HuH-7 (cell line): ENCODE results near the gene SPACA6.

Source experiments
- DNase-seq: peaks from one replicate; pipeline ENCODE4 v3.0.0; 2011; ENCODE audit warnings: low spot score

Gene SPACA6

GRCh38 chr19:51703575-51704515, 10.7 kb downstream of the SPACA6 start:
- DNase-seq: no peak

- no peak for DNase-seq
Observed at GRCh38 chr19:51704626-51705025, 11.5 kb downstream of the SPACA6 start.

GRCh38 chr19:51706296-51706695, 13.2 kb downstream of the SPACA6 start:
- DNase-seq: no peak

- DNase-seq: no peak
Observed at GRCh38 chr19:51706885-51707284, 13.8 kb downstream of the SPACA6 start.

- no peak for DNase-seq
Observed at GRCh38 chr19:51708811-51709210, 15.7 kb downstream of the SPACA6 start.

- DNase-seq: no peak
Observed at GRCh38 chr19:51709575-51709974, 16.4 kb downstream of the SPACA6 start.

GRCh38 chr19:51710163-51710562, 17.0 kb downstream of the SPACA6 start:
- no peak for DNase-seq

GRCh38 chr19:51711702-51712101, 18.6 kb downstream of the SPACA6 start:
- no peak for DNase-seq

GRCh38 chr19:51712461-51713081, 19.4 kb downstream of the SPACA6 start:
- DNase-seq: peak; percentile 59

- no peak for DNase-seq
Observed at GRCh38 chr19:51713319-51714285, 20.5 kb downstream of the SPACA6 start.

- DNase-seq: no peak
Observed at GRCh38 chr19:51714848-51715247, 21.7 kb downstream of the SPACA6 start.

- no peak for DNase-seq
Observed at GRCh38 chr19:51715850-51716249, 22.7 kb downstream of the SPACA6 start.

GRCh38 chr19:51716925-51717324, 23.8 kb downstream of the SPACA6 start:
- DNase-seq: no peak

GRCh38 chr19:51719251-51719988, 26.3 kb downstream of the SPACA6 start:
- DNase-seq: no peak

- DNase-seq: no peak
Observed at GRCh38 chr19:51721905-51722304, 28.8 kb downstream of the SPACA6 start.

- DNase-seq: no peak
Observed at GRCh38 chr19:51722492-51722891, 29.4 kb downstream of the SPACA6 start.

GRCh38 chr19:51724543-51724942, 31.4 kb downstream of the SPACA6 start:
- no peak for DNase-seq

- DNase-seq: no peak
Observed at GRCh38 chr19:51726049-51726448, 32.9 kb downstream of the SPACA6 start.

- no peak for DNase-seq
Observed at GRCh38 chr19:51727349-51727880, 34.3 kb downstream of the SPACA6 start.

GRCh38 chr19:51729781-51730180, 36.7 kb downstream of the SPACA6 start:
- DNase-seq: no peak
